ENCODE results near the gene GPR150.

Gene GPR150

DNA sequence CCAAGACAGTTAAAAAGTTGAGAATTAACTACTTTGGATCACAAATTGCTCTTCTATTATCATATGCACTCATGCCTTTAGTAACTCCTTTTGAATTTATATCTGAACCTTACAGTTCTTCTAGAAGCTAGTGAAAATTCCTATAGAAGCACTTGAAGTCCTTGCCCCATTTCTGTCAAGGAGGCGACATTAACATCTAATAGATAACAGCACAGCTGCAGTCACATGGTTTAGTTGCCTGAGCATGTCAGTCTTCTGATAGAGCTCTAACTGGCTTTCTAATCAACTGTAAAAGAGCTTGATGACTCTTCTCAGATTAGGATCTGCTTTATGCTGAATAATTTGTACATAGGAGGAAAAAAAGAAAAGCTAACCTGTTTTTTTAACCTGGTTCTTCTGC, 35.7 kb downstream of the GPR150 start:
- no peaks in the 10 kb centered on the region for H3K4me1 ChIP-seq (ENCODE audit: control insufficient read depth in 1 of 2, insufficient read depth in 1 of 2, low read depth in 1 of 2, low read length in 1 of 2)
- TF ChIP-seq, protein P1, sequence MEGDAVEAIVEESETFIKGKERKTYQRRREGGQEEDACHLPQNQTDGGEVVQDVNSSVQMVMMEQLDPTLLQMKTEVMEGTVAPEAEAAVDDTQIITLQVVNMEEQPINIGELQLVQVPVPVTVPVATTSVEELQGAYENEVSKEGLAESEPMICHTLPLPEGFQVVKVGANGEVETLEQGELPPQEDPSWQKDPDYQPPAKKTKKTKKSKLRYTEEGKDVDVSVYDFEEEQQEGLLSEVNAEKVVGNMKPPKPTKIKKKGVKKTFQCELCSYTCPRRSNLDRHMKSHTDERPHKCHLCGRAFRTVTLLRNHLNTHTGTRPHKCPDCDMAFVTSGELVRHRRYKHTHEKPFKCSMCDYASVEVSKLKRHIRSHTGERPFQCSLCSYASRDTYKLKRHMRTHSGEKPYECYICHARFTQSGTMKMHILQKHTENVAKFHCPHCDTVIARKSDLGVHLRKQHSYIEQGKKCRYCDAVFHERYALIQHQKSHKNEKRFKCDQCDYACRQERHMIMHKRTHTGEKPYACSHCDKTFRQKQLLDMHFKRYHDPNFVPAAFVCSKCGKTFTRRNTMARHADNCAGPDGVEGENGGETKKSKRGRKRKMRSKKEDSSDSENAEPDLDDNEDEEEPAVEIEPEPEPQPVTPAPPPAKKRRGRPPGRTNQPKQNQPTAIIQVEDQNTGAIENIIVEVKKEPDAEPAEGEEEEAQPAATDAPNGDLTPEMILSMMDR (IDR thresholded peaks at IDR 0.05), result no peak
- H3K27ac ChIP-seq, result no peak overlapping the region
- H3K27me3 ChIP-seq, result no peaks in the 10 kb centered on the region
- no peak overlapping the region for H3K4me3 ChIP-seq (ENCODE audit: low read depth in 1 of 2, low read length in 1 of 2)
- H3K36me3 ChIP-seq, result no peaks in the 10 kb centered on the region
- H3K9me3 ChIP-seq, result no peaks in the 10 kb centered on the region

DNA sequence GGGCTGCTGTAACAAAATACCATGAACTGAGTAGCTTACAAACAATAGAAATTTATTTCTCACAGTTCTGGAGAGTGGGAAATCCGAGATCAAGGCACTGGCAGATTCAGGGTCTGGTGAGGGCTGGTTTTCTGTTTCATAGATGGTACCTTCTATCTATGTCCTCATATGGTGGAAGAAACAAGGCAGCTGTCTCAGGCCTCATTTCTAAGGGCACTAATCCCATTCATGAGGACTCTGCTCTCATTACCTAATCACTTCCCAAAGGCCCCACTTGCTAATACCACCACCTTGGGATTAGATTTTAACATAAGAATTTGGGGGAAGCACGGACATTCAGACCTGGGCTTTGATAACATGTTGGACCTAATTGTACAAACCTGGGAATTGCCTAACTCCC, 40.2 kb downstream of the GPR150 start:
- TF ChIP-seq, protein P1 (IDR thresholded peaks at IDR 0.05), result no peak
- H3K4me3 ChIP-seq (ENCODE audit: low read depth in 1 of 2, low read length in 1 of 2), result no peak overlapping the region
- H3K4me1 ChIP-seq (ENCODE audit: control insufficient read depth in 1 of 2, insufficient read depth in 1 of 2, low read depth in 1 of 2, low read length in 1 of 2), result no peaks in the 10 kb centered on the region
- no peak overlapping the region for H3K27ac ChIP-seq
- no peaks in the 10 kb centered on the region for H3K9me3 ChIP-seq
- H3K27me3 ChIP-seq, result no peaks in the 10 kb centered on the region
- no peaks in the 10 kb centered on the region for H3K36me3 ChIP-seq

DNA sequence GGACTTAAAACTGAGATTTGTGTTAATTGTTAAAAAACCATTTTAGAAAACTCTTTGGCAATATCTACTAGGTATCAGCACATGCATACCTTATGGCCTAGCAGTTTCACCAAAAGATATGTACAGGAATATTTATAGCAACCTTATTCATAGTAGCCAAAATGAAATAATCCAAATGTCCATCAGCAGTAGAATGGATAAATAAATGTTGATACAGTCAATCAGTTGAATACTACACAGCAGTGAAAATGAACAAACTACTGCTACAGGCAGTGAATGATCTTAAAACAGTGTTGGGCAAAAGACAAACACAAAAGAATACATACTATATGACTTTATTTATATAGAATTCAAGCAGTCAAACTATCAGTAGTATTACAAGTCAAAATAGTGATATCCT, 43.1 kb downstream of the GPR150 start:
- Histone ChIP-seq H3K9me3 (no peaks in the 10 kb centered on the region), H3K4me1 (ENCODE audit: control insufficient read depth in 1 of 2, insufficient read depth in 1 of 2, low read depth in 1 of 2, low read length in 1 of 2) (peaks cover 2 to 4% of the 10 kb centered on the region in 2 experiments), H3K27ac (no peak overlapping the region), H3K36me3 (no peaks in the 10 kb centered on the region), H3K4me3 (ENCODE audit: low read depth in 1 of 2, low read length in 1 of 2) (no peak overlapping the region), H3K27me3 (no peaks in the 10 kb centered on the region)
- TF ChIP-seq, protein P1 (IDR thresholded peaks at IDR 0.05), result no peak

DNA sequence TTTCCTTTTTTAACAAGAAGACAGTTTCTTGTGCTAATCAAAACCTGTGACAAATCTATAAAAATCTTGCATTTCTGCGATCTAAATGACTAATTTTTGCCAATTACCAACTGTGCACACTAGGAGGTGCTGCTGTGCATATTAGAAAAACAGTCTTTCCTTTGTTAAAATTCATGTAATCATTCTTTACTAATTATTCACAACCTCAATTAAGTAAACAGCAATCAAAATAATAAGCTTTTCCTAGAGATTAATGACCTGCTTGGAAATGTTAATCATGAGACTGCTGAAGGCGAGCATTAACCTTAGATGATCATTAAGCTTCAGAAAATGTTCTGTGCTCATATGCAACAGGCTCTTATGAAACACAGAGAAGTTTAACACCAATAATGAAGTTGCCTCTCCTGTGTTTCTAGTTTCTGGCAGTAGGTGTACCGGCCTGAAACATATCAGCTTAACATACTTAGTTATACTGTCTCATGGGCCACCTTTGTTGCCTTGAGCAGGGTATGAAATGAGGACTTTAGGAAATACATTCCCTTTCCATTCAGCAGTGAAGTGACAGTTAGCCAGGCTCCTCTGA, 44.4 kb downstream of the GPR150 start:
- Histone ChIP-seq H3K27me3 (no peaks in the 10 kb centered on the region), H3K9me3 (no peaks in the 10 kb centered on the region), H3K4me1 (ENCODE audit: control insufficient read depth in 1 of 2, insufficient read depth in 1 of 2, low read depth in 1 of 2, low read length in 1 of 2) (peaks cover 2 to 4% of the 10 kb centered on the region in 2 experiments), H3K4me3 (ENCODE audit: low read depth in 1 of 2, low read length in 1 of 2) (no peak overlapping the region), H3K27ac (no peak overlapping the region), H3K36me3 (no peaks in the 10 kb centered on the region)
- TF ChIP-seq, protein P1 (IDR thresholded peaks at IDR 0.05), result peak; percentile 50

DNA sequence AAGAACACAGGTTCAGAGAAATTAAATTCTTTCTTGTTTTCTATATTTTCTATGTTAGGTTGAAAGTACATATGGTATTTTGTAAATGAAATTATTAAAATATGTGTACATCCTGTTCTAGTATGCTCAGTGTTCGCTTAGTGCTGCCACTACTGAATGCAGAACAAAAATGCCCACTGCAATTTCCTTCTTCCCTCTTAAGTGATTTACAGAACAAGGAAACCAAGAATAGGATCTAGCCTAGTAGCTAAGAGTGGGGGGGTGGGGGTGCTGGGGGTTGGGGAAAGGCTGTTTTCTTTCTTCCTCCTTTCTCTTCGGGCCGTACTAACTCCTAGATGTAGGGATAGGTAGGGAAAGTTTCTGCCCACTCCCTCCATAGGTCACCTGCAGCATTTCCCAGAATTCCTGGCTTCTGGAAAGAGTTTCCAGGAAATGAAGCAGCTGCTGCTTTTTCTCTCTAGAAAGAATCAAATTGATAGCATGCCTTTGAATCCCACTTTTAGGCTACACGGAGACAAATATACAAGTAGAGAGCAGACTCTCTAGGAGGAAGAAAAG, 47.3 kb downstream of the GPR150 start:
- TF ChIP-seq, protein P1 (IDR thresholded peaks at IDR 0.05), result no peak
- H3K9me3 ChIP-seq, result no peaks in the 10 kb centered on the region
- H3K27me3 ChIP-seq, result no peaks in the 10 kb centered on the region
- no peaks in the 10 kb centered on the region for H3K36me3 ChIP-seq
- peaks cover 2 to 4% of the 10 kb centered on the region in 2 experiments for H3K4me1 ChIP-seq (ENCODE audit: control insufficient read depth in 1 of 2, insufficient read depth in 1 of 2, low read depth in 1 of 2, low read length in 1 of 2)
- no peak overlapping the region for H3K4me3 ChIP-seq (ENCODE audit: low read depth in 1 of 2, low read length in 1 of 2)
- H3K27ac ChIP-seq, result no peak overlapping the region
